Spleen (tissue), 11 donors: ENCODE measurements around the gene DVL1. TPM values are rescaled to one million over a fixed set of nuclear protein-coding genes. Genes with fewer than 3 reads are reported as not detected.
A peak's percentile ranks its signal among the peaks of the same experiment; 100 is the strongest.

Experiments
- DNase-seq: peaks from one replicate; pipeline ENCODE4 v3.0.0-alpha.2; 2020
- H3K27ac ChIP-seq, 8 donors: fragments of 200-600 bp; sonication (generic) in 7 of 8; 1 replicate in 4 of 8; 2 replicates in 4 of 8; pipeline versions ENCODE4 v1.5.0 to v1.8.0; 2016 to 2021; ENCODE audit warnings: inconsistent platforms in 4 of 8, mild to moderate bottlenecking in 4 of 8, moderate library complexity in 1 of 8
- H3K27me3 ChIP-seq, 7 donors: fragments of 200-600 bp; sonication (generic) in 6 of 7; replicated peaks in 1 of 7; 1 replicate in 4 of 7; 2 replicates in 3 of 7; pipeline versions ENCODE4 v1.5.0 to v1.8.0; 2016 to 2021; ENCODE audit warnings: inconsistent platforms in 3 of 7, mild to moderate bottlenecking in 1 of 7
- H3K36me3 ChIP-seq, 6 donors: fragments of 200-600 bp; sonication (generic) in 5 of 6; 1 replicate in 4 of 6; 2 replicates in 2 of 6; pipeline versions ENCODE4 v1.5.0 to v1.8.0; 2016 to 2021; ENCODE audit warnings: inconsistent platforms in 2 of 6
- H3K4me1 ChIP-seq, 6 donors: fragments of 200-600 bp; sonication (generic) in 5 of 6; 1 replicate in 3 of 6; 2 replicates in 3 of 6; pipeline versions ENCODE4 v1.5.0 to v1.8.0; 2016 to 2021; ENCODE audit warnings: inconsistent platforms in 3 of 6
- H3K4me3 ChIP-seq, 8 donors: fragments of 200-600 bp; sonication (generic) in 7 of 8; 1 replicate in 4 of 8; 2 replicates in 4 of 8; pipeline versions ENCODE4 v1.5.0 to v1.8.0; 2016 to 2021; ENCODE audit warnings: inconsistent platforms in 4 of 8, mild to moderate bottlenecking in 4 of 8, moderate library complexity in 2 of 8
- H3K9me3 ChIP-seq, 8 donors: fragments of 200-600 bp; sonication (generic) in 7 of 8; 1 replicate in 4 of 8; 2 replicates in 4 of 8; pipeline versions ENCODE4 v1.5.0 to v1.8.0; 2016 to 2021; ENCODE audit warnings: inconsistent platforms in 4 of 8
- POLR2A ChIP-seq, 3 donors: fragments of 450-650 bp; IDR thresholded peaks; one replicate each; pipeline ENCODE4 v1.5.1; 2017; ENCODE audit warnings: antibody characterized with exemption in 3 of 3, mild to moderate bottlenecking in 1 of 3
- POLR2AphosphoS5 ChIP-seq, 3 donors: sonication (generic); formaldehyde crosslinking; IDR thresholded peaks; one replicate each; pipeline ENCODE4 v1.5.1; 2017; ENCODE audit warnings: antibody characterized with exemption in 3 of 3
- WGBS, 5 donors: extraction: QIAGEN DNeasy Blood & Tissue Kit in 3 of 5; methylation state at CpG; one replicate each; pipeline versions ENCODE4 v1.1.5 to v1.1.7; 2013 to 2018; 5-methylcytosine and 5-hydroxymethylcytosine counted together
- intact Hi-C: fragments of 100-400 bp; cut with DNase I; formaldehyde crosslinking; loops from one replicate; pipeline ENCODE4 v1.15.0; 2023; ENCODE audit warnings: low total_unique reads
- polyA plus RNA-seq, 3 donors: library from polyadenylated mRNA; stranded (reverse); fragments of 200-250 nt; gene quantifications; one replicate each; pipeline ENCODE4 v1.2.1, GENCODE V29; 2013
- total RNA-seq, 7 donors: library from RNA; depleted of rRNA in 3 of 7; stranded (reverse); fragments of >200 nt in 3 of 7; fragmentation: NEBNext Ultra II Directional in 4 of 7; extraction: Animal tissue kit (Norgen Biotek cat#: 25700) in 4 of 7; gene quantifications; one replicate each; pipeline versions ENCODE4 v1.1.0 to v1.2.1, GENCODE V29; 2016 to 2021
- TF ChIP-seq, protein P1 (sequence below), 11 experiments: fragments of 200-600 bp in 7 of 11; fragments of 450-650 bp in 4 of 11; sonication (generic) in 4 of 11; IDR thresholded peaks in 8 of 11; conservative IDR thresholded peaks in 3 of 11; 1 replicate in 7 of 11; 2 replicates in 4 of 11; pipeline versions ENCODE4 v1.4.0 to v1.8.0; 2016 to 2021; ENCODE audit warnings: antibody characterized with exemption in 11 of 11, inconsistent platforms in 4 of 11, mild to moderate bottlenecking in 1 of 11
- donor health status: healthy with polysubstance abuse.
- donor health status: DM: no; HTN: no; CAD: no; lungs with moderate emphysema.
- donor health status: DM: no; HTN: no; CAD: no.
- donor health status: Bipolar disorder and iron deficiency.
- donor health status: healthy.
- donor health status: DM: no; HTN: no; CAD: no.
- donor health status: DM: yes; HTN: yes; CAD: no.

Gene DVL1
- total and polyA plus RNA-seq, 10 donors: 18.1 to 59.1 (median 39.2) TPM

GRCh38 chr1:1295154-1295923 lies 53.9 kb downstream of the DVL1 start:
- intact Hi-C loops: no loop called here
- no peak for DNase-seq
- no peak overlapping the region for H3K4me3 ChIP-seq
- no peaks in the 10 kb centered on the region for H3K9me3 ChIP-seq
- peaks cover 0 to 63% (median 7%) of the 10 kb centered on the region in 6 donors for H3K36me3 ChIP-seq
- H3K27ac ChIP-seq: no peak overlapping the region
- peaks cover 0 to 4% (median 0%) of the 10 kb centered on the region in 7 donors for H3K27me3 ChIP-seq
- H3K4me1 ChIP-seq: peaks cover 0 to 25% (median 10%) of the 10 kb centered on the region in 6 donors
- TF ChIP-seq, protein P1, sequence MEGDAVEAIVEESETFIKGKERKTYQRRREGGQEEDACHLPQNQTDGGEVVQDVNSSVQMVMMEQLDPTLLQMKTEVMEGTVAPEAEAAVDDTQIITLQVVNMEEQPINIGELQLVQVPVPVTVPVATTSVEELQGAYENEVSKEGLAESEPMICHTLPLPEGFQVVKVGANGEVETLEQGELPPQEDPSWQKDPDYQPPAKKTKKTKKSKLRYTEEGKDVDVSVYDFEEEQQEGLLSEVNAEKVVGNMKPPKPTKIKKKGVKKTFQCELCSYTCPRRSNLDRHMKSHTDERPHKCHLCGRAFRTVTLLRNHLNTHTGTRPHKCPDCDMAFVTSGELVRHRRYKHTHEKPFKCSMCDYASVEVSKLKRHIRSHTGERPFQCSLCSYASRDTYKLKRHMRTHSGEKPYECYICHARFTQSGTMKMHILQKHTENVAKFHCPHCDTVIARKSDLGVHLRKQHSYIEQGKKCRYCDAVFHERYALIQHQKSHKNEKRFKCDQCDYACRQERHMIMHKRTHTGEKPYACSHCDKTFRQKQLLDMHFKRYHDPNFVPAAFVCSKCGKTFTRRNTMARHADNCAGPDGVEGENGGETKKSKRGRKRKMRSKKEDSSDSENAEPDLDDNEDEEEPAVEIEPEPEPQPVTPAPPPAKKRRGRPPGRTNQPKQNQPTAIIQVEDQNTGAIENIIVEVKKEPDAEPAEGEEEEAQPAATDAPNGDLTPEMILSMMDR (IDR thresholded peaks at IDR 0.05 in 8 of 11, conservative IDR thresholded peaks at IDR 0.05 in 3 of 11): no peak
- no peak for TF ChIP-seq POLR2AphosphoS5 (IDR thresholded peaks at IDR 0.05)
- TF ChIP-seq POLR2A (IDR thresholded peaks at IDR 0.05): no peak
- WGBS, 5 donors: 94 to 97% (median 95%) methylated on average over 26 to 35 of the region's 35 CpGs

DNA sequence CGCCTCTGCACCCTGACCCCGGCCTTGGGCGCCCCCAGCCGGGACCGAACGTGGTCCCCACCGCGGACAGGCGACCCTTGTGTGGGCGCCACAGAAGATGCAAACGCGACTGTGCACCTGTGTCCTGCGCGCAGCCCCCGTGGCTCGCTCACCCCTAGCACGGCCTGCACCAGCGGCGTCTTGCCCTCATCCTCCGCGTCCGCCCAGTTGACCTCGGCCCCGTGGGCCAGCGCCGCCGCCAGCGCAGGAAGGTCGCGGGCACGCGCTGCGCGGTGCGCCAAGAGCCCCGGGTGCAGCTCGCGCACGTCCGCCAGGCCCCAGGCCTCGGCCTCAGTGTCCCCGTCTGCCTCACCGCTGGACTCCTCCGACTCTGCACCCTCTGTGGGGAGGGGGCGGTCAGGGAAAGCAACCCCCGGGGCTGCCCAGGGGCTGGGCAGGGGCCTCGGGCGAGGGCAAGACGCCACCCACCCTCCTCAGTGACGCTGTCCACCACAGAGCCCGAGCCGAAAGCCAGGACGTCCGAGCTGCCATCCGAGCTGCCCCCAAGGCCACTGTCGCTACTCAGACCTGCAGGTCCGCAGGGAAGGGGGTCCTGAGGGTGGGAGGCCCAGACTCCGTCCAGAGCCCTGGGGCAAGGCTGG lies 54.8 kb downstream of the DVL1 start:
- Histone ChIP-seq H3K9me3 (no peaks in the 10 kb centered on the region), H3K4me3 (no peak overlapping the region), H3K27me3 (peaks cover 0 to 4% (median 0%) of the 10 kb centered on the region in 7 donors), H3K36me3 (peaks cover 0 to 59% (median 7%) of the 10 kb centered on the region in 6 donors), H3K4me1 (peaks cover 0 to 28% (median 10%) of the 10 kb centered on the region in 6 donors), H3K27ac (no peak overlapping the region)
- DNase-seq: no peak
- intact Hi-C loops: no loop called here
- WGBS, 5 donors: 86 to 96% (median 92%) methylated on average over 25 to 58 of the region's 58 CpGs
- no peak for TF ChIP-seq POLR2A (IDR thresholded peaks at IDR 0.05)
- TF ChIP-seq, protein P1 (IDR thresholded peaks at IDR 0.05 in 8 of 11, conservative IDR thresholded peaks at IDR 0.05 in 3 of 11): no peak
- no peak for TF ChIP-seq POLR2AphosphoS5 (IDR thresholded peaks at IDR 0.05)

DNA sequence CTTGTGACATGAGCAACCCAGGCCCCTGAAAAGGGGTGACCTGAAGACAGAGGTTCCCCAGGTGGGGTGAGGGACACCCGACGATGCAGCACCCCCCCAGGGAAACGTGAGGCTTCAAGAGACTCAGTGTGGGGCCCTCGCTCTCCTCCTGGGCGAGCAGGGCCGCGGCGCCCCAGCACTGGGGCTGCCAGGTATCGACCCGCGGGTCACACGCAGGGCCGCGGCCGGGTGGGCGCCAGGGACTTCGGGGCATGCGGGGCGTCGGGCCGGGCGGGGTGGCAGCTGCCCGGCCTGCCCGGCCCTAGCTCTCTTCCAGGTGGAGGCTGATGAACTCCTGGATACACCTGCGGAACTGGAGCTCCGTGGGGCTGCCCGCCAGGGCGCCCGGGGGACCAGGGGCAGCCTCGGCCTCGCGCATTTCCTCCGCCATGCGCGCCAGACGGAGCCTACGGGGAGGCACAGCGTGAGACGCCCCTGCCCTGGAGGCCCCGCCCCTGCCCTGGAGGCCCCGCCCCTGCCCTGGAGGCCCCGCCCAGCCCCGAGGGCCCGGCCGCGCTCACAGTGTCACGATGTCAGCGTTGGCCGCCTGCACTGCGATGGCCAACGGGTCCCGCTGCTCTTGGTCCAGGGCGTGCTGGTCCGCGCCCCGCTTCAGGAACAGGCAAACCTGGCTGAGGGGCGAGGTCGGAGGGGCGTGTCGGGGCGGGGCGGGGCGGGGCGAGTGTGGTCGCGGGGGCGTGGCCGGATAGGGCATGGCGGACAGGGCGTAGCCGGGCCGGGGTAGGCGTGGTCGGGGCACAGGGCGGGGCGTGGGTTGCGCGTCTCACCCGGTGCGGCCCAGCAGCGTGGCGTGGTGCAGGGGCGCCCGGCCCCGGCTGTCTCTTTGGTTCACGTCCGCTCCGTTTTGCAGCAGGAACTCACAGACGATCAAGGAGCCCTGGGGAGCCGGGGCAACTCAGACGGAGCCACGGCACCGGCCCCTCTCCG lies 55.7 kb downstream of the DVL1 start:
- Histone ChIP-seq H3K4me1 (peaks cover 0 to 22% (median 8%) of the 10 kb centered on the region in 6 donors), H3K9me3 (no peaks in the 10 kb centered on the region), H3K27ac (no peak overlapping the region), H3K27me3 (peaks cover 0 to 4% (median 0%) of the 10 kb centered on the region in 7 donors), H3K4me3 (no peak overlapping the region), H3K36me3 (peaks cover 0 to 55% (median 7%) of the 10 kb centered on the region in 6 donors)
- TF ChIP-seq, protein P1 (IDR thresholded peaks at IDR 0.05 in 8 of 11, conservative IDR thresholded peaks at IDR 0.05 in 3 of 11): no peak
- TF ChIP-seq POLR2AphosphoS5 (IDR thresholded peaks at IDR 0.05): peak in 1 of 3 donors; percentile 15
- 80 to 93% (median 88%) methylated on average over 37 to 94 of the region's 94 CpGs for WGBS, 5 donors
- peak; percentile 70 for DNase-seq
- intact Hi-C loops: loop anchor here (2.0 kb wide), 1 partner anchor 171 kb away; no protein-coding TSS in a partner anchor
